HepG2 (cell line): Measurements from ENCODE around the gene IGSF8. TPM values are rescaled to one million over a fixed set of nuclear protein-coding genes. Genes with fewer than 3 reads are reported as not detected.
A peak's percentile ranks its signal among the peaks of the same experiment; 100 is the strongest.

Experiments used
- ARNT ChIP-seq: fragments of 450-650 bp; IDR thresholded peaks from 2 replicates; pipeline ENCODE4 v1.6.1; 2017
- ATF1 ChIP-seq: IDR thresholded peaks from 2 replicates; pipeline ENCODE4 v1.6.1; 2016; ENCODE audit warnings: mild to moderate bottlenecking, control low read depth
- BORCS8-MEF2B ChIP-seq: sonication (generic); formaldehyde crosslinking; IDR thresholded peaks from 2 replicates; pipeline ENCODE4 v1.8.0; 2022; ENCODE audit warnings: mild to moderate bottlenecking, missing genetic modification reagents
- DPF2 ChIP-seq: sonication (generic); formaldehyde crosslinking; IDR thresholded peaks from 2 replicates; pipeline ENCODE4 v1.4.0; 2020; ENCODE audit warnings: mild to moderate bottlenecking, low read depth, missing genetic modification reagents, borderline replicate concordance
- FOXM1 ChIP-seq: sonication (generic); formaldehyde crosslinking; IDR thresholded peaks from 2 replicates; pipeline ENCODE4 v1.5.0; 2020; ENCODE audit warnings: missing genetic modification reagents
- HNRNPL ChIP-seq: fragments of 200-400 bp; formaldehyde crosslinking; IDR thresholded peaks from 2 replicates; pipeline ENCODE4 v1.6.1; 2017; ENCODE audit warnings: mild to moderate bottlenecking, low read depth, low read length
- MTA1 ChIP-seq: sonication (generic); formaldehyde crosslinking; IDR thresholded peaks from 2 replicates; pipeline ENCODE4 v1.4.0; 2020; ENCODE audit warnings: missing genetic modification reagents, mild to moderate bottlenecking, borderline replicate concordance
- NFRKB ChIP-seq: fragments of 450-650 bp; IDR thresholded peaks from 2 replicates; pipeline ENCODE4 v1.6.1; 2017
- NR2C2 ChIP-seq: sonication (generic); formaldehyde crosslinking; IDR thresholded peaks from 2 replicates; pipeline ENCODE4 v1.4.0; 2020; ENCODE audit warnings: missing genetic modification reagents, mild to moderate bottlenecking, moderate library complexity, borderline replicate concordance
- PHF8 ChIP-seq: sonication (generic); formaldehyde crosslinking; IDR thresholded peaks from 2 replicates; pipeline ENCODE4 v1.5.0; 2020; ENCODE audit warnings: missing genetic modification reagents
- PITX1 ChIP-seq: sonication (generic); formaldehyde crosslinking; IDR thresholded peaks from 2 replicates; pipeline ENCODE4 v1.5.1; 2020; ENCODE audit warnings: mild to moderate bottlenecking, missing genetic modification reagents
- REST ChIP-seq, 2 experiments: IDR thresholded peaks; 2 replicates each; pipeline ENCODE4 v1.6.1; 2011 to 2012; ENCODE audit warnings: low read length in 2 of 2, borderline replicate concordance in 1 of 2, low read depth in 1 of 2, mild to moderate bottlenecking in 1 of 2, moderate library complexity in 1 of 2
- SP140L ChIP-seq: sonication (generic); formaldehyde crosslinking; IDR thresholded peaks from 2 replicates; pipeline ENCODE4 v1.4.0; 2020; ENCODE audit warnings: missing genetic modification reagents, borderline replicate concordance
- TGIF2 ChIP-seq: IDR thresholded peaks from 2 replicates; pipeline ENCODE4 v1.6.1; 2016; ENCODE audit warnings: control low read depth, missing compliant biosample characterization
- ZC3H13 ChIP-seq: sonication (generic); formaldehyde crosslinking; IDR thresholded peaks from 2 replicates; pipeline ENCODE4 v1.8.1; 2023; ENCODE audit warnings: mild to moderate bottlenecking, missing genetic modification reagents, moderate library complexity
- ZNF460 ChIP-seq: sonication (generic); formaldehyde crosslinking; IDR thresholded peaks from 2 replicates; pipeline ENCODE4 v1.5.1; 2020; ENCODE audit warnings: missing genetic modification reagents, mild to moderate bottlenecking, borderline replicate concordance
- ZNF496 ChIP-seq: sonication (generic); formaldehyde crosslinking; IDR thresholded peaks from 2 replicates; pipeline ENCODE4 v1.8.1; 2023; ENCODE audit warnings: mild to moderate bottlenecking, moderate library complexity, missing genetic modification reagents; ENCODE audit not compliant: insufficient replicate concordance
- ZNF512 ChIP-seq: sonication (generic); formaldehyde crosslinking; IDR thresholded peaks from 2 replicates; pipeline ENCODE4 v1.4.0; 2020; ENCODE audit warnings: mild to moderate bottlenecking, missing genetic modification reagents
- ZNF605 ChIP-seq: sonication (generic); formaldehyde crosslinking; IDR thresholded peaks from 2 replicates; pipeline ENCODE4 v1.8.0; 2022; ENCODE audit warnings: mild to moderate bottlenecking, missing genetic modification reagents
- ZNF740 ChIP-seq: sonication (generic); formaldehyde crosslinking; IDR thresholded peaks from 2 replicates; pipeline ENCODE4 v1.4.0; 2020; ENCODE audit warnings: missing genetic modification reagents
- ZSCAN31 ChIP-seq: sonication (generic); formaldehyde crosslinking; IDR thresholded peaks from 2 replicates; pipeline ENCODE4 v1.5.0; 2020; ENCODE audit warnings: low read depth, mild to moderate bottlenecking, missing genetic modification reagents
- polyA plus RNA-seq, 8 experiments: library from polyadenylated mRNA; depleted of rRNA in 3 of 8; stranded (reverse) in 7 of 8; unstranded in 1 of 8; fragments of >200 nt; fragmentation: Illumina TruSeq in 4 of 8; extraction: Trizol in 4 of 8; gene quantifications; 2 replicates each; pipeline versions ENCODE4 v1.2.1 to v1.2.3, GENCODE V29; 2011 to 2016; ENCODE audit warnings: low read depth in 4 of 8, missing spikeins in 1 of 8, mixed read lengths in 1 of 8; ENCODE audit not compliant: insufficient read depth in 1 of 8
- total RNA-seq, 5 experiments: library from RNA; depleted of rRNA; stranded (reverse); fragments of >200 nt; fragmentation: Illumina TruSeq; extraction: Trizol; gene quantifications; 2 replicates each; pipeline ENCODE4 v1.2.3, GENCODE V29; 2016; ENCODE audit warnings: low read depth in 1 of 5

Gene IGSF8
- total and polyA plus RNA-seq, 2 of the 13 experiments (the other 11 are each of a cell fraction or from before 2014, with no cell fraction given) = 24.0 to 41.0 TPM

GRCh38 chr1:160098852-160099561, 588 bp upstream of the IGSF8 start (continued):
- no peak for TF ChIP-seq ZNF512 (CRISPR knock-in tag)
- no peak for TF ChIP-seq ZNF740 (CRISPR knock-in tag)
- no peak for TF ChIP-seq MTA1 (CRISPR knock-in tag)
- TF ChIP-seq BORCS8-MEF2B = 0 out of 2 replicates have a peak, but pooled peaks have one; percentile 51
- TF ChIP-seq HNRNPL = no peak
- peak; percentile 63 for TF ChIP-seq PHF8 (CRISPR knock-in tag)
- no peak for TF ChIP-seq ZNF460 (CRISPR knock-in tag)
- TF ChIP-seq ARNT = no peak
- no peak for TF ChIP-seq TGIF2 (CRISPR knock-in tag)
- TF ChIP-seq NFRKB = no peak
- peak; percentile 57; the same call in 1 of the 2 replicates for TF ChIP-seq ATF1 (CRISPR knock-in tag)
- TF ChIP-seq ZNF496 (CRISPR knock-in tag) = no peak
- no peak for TF ChIP-seq SP140L
- TF ChIP-seq FOXM1 = no peak
- TF ChIP-seq DPF2 (CRISPR knock-in tag) = no peak
- TF ChIP-seq ZNF605 = no peak
- 0 out of 4 replicates have a peak, but pooled peaks of 1 of the 2 experiments have one; percentile 20 for TF ChIP-seq REST (IDR thresholded peaks at IDR 0.05; ENCODE audit: borderline replicate concordance in 1 of 2, low read depth in 1 of 2, low read length in 2 of 2)
- peak; percentile 47; the same call in 1 of the 2 replicates for TF ChIP-seq PITX1
- no peak; the same call in 1 of the 2 replicates for TF ChIP-seq ZSCAN31 (CRISPR knock-in tag)
- TF ChIP-seq NR2C2 (CRISPR knock-in tag) = no peak
- no peak for TF ChIP-seq ZC3H13 (CRISPR knock-in tag)
